ENCODE measurements around the gene AHCYL1.

AHCYL1 gene

GRCh38 chr1:110064576-110065337 is 80.2 kb downstream of the AHCYL1 start:
- no peak for DNase-seq

GRCh38 chr1:110065841-110066240 is 81.3 kb downstream of the AHCYL1 start:
- DNase-seq: no peak

GRCh38 chr1:110067479-110067892 is 82.9 kb downstream of the AHCYL1 start:
- no peak for DNase-seq

- no peak for DNase-seq
Observed at GRCh38 chr1:110067893-110068645, 83.5 kb downstream of the AHCYL1 start.

GRCh38 chr1:110068646-110069403 is 84.3 kb downstream of the AHCYL1 start:
- no peak for DNase-seq

GRCh38 chr1:110069404-110070281 is 85.1 kb downstream of the AHCYL1 start:
- no peak for DNase-seq

- DNase-seq: no peak
Observed at GRCh38 chr1:110070282-110070669, 85.7 kb downstream of the AHCYL1 start.

GRCh38 chr1:110070671-110071242 is 86.2 kb downstream of the AHCYL1 start, which contains the start of gene ALX3:
Gene ALX3, minus strand, starts transcription at chr1:110070672. Its CDS starts 60 bp downstream, at chr1:110070612.
- no peak for DNase-seq

Measured in CD4-positive, alpha-beta T cell treated with Interleukin-21 for 1 hour (primary cell).